A549 treated with AZD2906 at 1 μM for 4 hours (cell line): ENCODE results near the gene GPR149. TPM values are rescaled to one million over a fixed set of nuclear protein-coding genes. Genes with fewer than 3 reads are reported as not detected.

Experiments
- total RNA-seq: library from RNA; stranded (reverse); fragments of 200-300 nt; extraction: Qiagen RNA extraction; gene quantifications from 5 replicates; pipeline ENCODE4 v1.2.3, GENCODE V29; 2022

Gene GPR149
- total RNA-seq, result not detected in 5 replicates

GRCh38 chr3:154430014-154430413 is at the start of gene GPR149:
Gene GPR149, minus strand, starts transcription at chr3:154430190. Its CDS starts 575 bp downstream, at chr3:154429615.

GRCh38 chr3:154323891-154324738 is 105.9 kb downstream of the GPR149 start, which contains the start of gene DHX36:
Gene DHX36, minus strand, starts transcription at chr3:154324487. Its CDS starts 71 bp downstream, at chr3:154324416.

Other genes with a start within 250 kb of the GPR149 start
- 48.3 to 67.1 TPM (median 51.5 TPM) in 5 replicates for gene DHX36, start 105.7 kb downstream of the GPR149 start, total RNA-seq